K562 (cell line): Measurements from ENCODE around the gene MKNK2. TPM values are rescaled to one million over a fixed set of nuclear protein-coding genes. Genes with fewer than 3 reads are reported as not detected.

Experiments used
- BDP1 ChIP-seq: IDR thresholded peaks from 3 replicates; pipeline ENCODE4 v1.6.1; 2011; ENCODE audit not compliant: insufficient read length, insufficient read depth
- ELF4 ChIP-seq: fragments of 450-650 bp; formaldehyde crosslinking; IDR thresholded peaks from 2 replicates; pipeline ENCODE4 v1.4.0; 2022; ENCODE audit warnings: missing genetic modification characterization
- FOS ChIP-seq: IDR thresholded peaks from 3 replicates; pipeline ENCODE4 v1.6.1; 2011; ENCODE audit not compliant: insufficient read length; ENCODE audit errors: extremely low read depth
- FOXA3 ChIP-seq, 2 experiments: fragments of 450-650 bp in 1 of 2; sonication (generic) in 1 of 2; formaldehyde crosslinking; IDR thresholded peaks in 1 of 2; conservative IDR thresholded peaks in 1 of 2; 2 replicates each; pipeline versions ENCODE4 v1.4.0 to v1.8.0; 2020 to 2022; ENCODE audit warnings: mild to moderate bottlenecking in 2 of 2, missing genetic modification reagents in 1 of 2
- FOXP1 ChIP-seq: sonication (generic); formaldehyde crosslinking; IDR thresholded peaks from 2 replicates; pipeline ENCODE4 v1.8.0; 2022; ENCODE audit warnings: mild to moderate bottlenecking, missing genetic modification reagents
- HDAC1 ChIP-seq, 2 experiments: fragments of 450-650 bp; IDR thresholded peaks; 2 replicates each; pipeline ENCODE4 v1.6.1; 2016 to 2017; ENCODE audit warnings: inconsistent platforms in 1 of 2, mild to moderate bottlenecking in 1 of 2, moderate library complexity in 1 of 2
- NFIX ChIP-seq: fragments of 250-450 bp; sonication (Bioruptor Pico); IDR thresholded peaks from 2 replicates; pipeline ENCODE4 v1.4.0; 2020; ENCODE audit warnings: low read depth, mild to moderate bottlenecking, moderate library complexity
- NFYB ChIP-seq: IDR thresholded peaks from 2 replicates; pipeline ENCODE4 v1.6.1; 2011; ENCODE audit warnings: mild to moderate bottlenecking, moderate library complexity; ENCODE audit not compliant: insufficient read length; ENCODE audit errors: extremely low read depth
- PKNOX1 ChIP-seq: fragments of 450-650 bp; IDR thresholded peaks from 2 replicates; pipeline ENCODE4 v1.6.1; 2016
- SMARCA5 ChIP-seq: fragments of 450-650 bp; IDR thresholded peaks from 2 replicates; pipeline ENCODE4 v1.6.1; 2016
- SMARCB1 ChIP-seq: IDR thresholded peaks from 2 replicates; pipeline ENCODE4 v1.6.1; 2011; ENCODE audit warnings: improper control_type of control experiment, low read depth; ENCODE audit not compliant: insufficient read length
- SNRNP70 ChIP-seq: fragments of 200-400 bp; formaldehyde crosslinking; optimal IDR thresholded peaks from 2 replicates; pipeline ENCODE3; 2017; ENCODE audit warnings: low read depth, low read length
- TAL1 ChIP-seq: fragments of 450-650 bp; IDR thresholded peaks from 2 replicates; pipeline ENCODE4 v1.6.1; 2016; ENCODE audit warnings: mild to moderate bottlenecking
- TBL1XR1 ChIP-seq, 2 experiments: IDR thresholded peaks; 2 replicates each; pipeline ENCODE4 v1.6.1; 2012; ENCODE audit warnings: improper control_type of control experiment in 2 of 2, low read length in 2 of 2, mild to moderate bottlenecking in 1 of 2
- TEAD2 ChIP-seq: fragments of 450-650 bp; IDR thresholded peaks from 2 replicates; pipeline ENCODE4 v1.6.1; 2016; ENCODE audit warnings: missing genetic modification characterization, control low read depth, missing compliant biosample characterization
- THAP12 ChIP-seq: fragments of 250-450 bp; sonication (Bioruptor Pico); IDR thresholded peaks from 2 replicates; pipeline ENCODE4 v1.9.0; 2021; ENCODE audit warnings: mild to moderate bottlenecking, inconsistent platforms
- TRIM24 ChIP-seq, 2 experiments: fragments of 450-650 bp; IDR thresholded peaks; 2 replicates each; pipeline ENCODE4 v1.6.1; 2016
- U2AF2 ChIP-seq: fragments of 200-400 bp; formaldehyde crosslinking; optimal IDR thresholded peaks from 2 replicates; pipeline ENCODE3; 2017; ENCODE audit warnings: low read depth, mild to moderate bottlenecking, low read length
- ZNF12 ChIP-seq: sonication (generic); formaldehyde crosslinking; IDR thresholded peaks from 2 replicates; pipeline ENCODE4 v1.4.0; 2020; ENCODE audit warnings: mild to moderate bottlenecking, missing genetic modification reagents
- ZNF121 ChIP-seq: sonication (generic); formaldehyde crosslinking; conservative IDR thresholded peaks from 2 replicates; pipeline ENCODE4 v1.8.0; 2022; ENCODE audit warnings: missing genetic modification reagents
- ZNF197 ChIP-seq: fragments of 200-800 bp; sonication (Bioruptor generic); IDR thresholded peaks from 2 replicates; pipeline ENCODE4 v1.6.1; 2016; ENCODE audit warnings: low read depth, missing genetic modification characterization, missing compliant biosample characterization
- ZNF347 ChIP-seq: fragments of 450-650 bp; formaldehyde crosslinking; IDR thresholded peaks from 2 replicates; pipeline ENCODE4 v1.4.0; 2020; ENCODE audit warnings: low read depth, mild to moderate bottlenecking, moderate library complexity
- ZNF507 ChIP-seq: conservative IDR thresholded peaks from 2 replicates; pipeline ENCODE4 v1.6.1; 2017; ENCODE audit warnings: missing genetic modification characterization, missing compliant biosample characterization
- ZNF511 ChIP-seq: sonication (generic); formaldehyde crosslinking; IDR thresholded peaks from 2 replicates; pipeline ENCODE4 v1.8.0; 2022; ENCODE audit warnings: mild to moderate bottlenecking, missing genetic modification reagents
- polyA plus RNA-seq, 8 experiments: library from polyadenylated mRNA; depleted of rRNA in 4 of 8; stranded (reverse) in 5 of 8; unstranded in 3 of 8; fragments of >200 nt; fragmentation: Nextera tagmentation in 2 of 8; fragmentation: Illumina TruSeq in 1 of 8; extraction: Ambion mirVana in 2 of 8; extraction: Trizol in 1 of 8; gene quantifications; 2 replicates each; pipeline versions ENCODE4 v1.2.1 to v1.2.3, GENCODE V29; 2011 to 2014; ENCODE audit warnings: inconsistent platforms in 1 of 8, missing spikeins in 1 of 8
- total RNA-seq, 7 experiments: library from RNA; depleted of rRNA in 6 of 7; stranded (reverse); fragments of >200 nt in 6 of 7; fragmentation: Illumina TruSeq in 2 of 7; extraction: Trizol in 2 of 7; gene quantifications; 2 replicates each; pipeline versions ENCODE4 v1.2.1 to v1.2.3, GENCODE V29; 2011 to 2021; ENCODE audit warnings: low replicate concordance in 1 of 7
- TF ChIP-seq, protein P1 (sequence below), 3 experiments: fragments of 200-800 bp in 1 of 3; sonication (Bioruptor generic) in 1 of 3; sonication (generic) in 1 of 3; formaldehyde crosslinking in 1 of 3; IDR thresholded peaks; 2 replicates each; pipeline versions ENCODE4 v1.6.1 to v1.8.0; 2016 to 2022; ENCODE audit warnings: mild to moderate bottlenecking in 2 of 3, missing compliant biosample characterization in 2 of 3, missing genetic modification characterization in 2 of 3, missing genetic modification reagents in 1 of 3

Gene MKNK2
- total and polyA plus RNA-seq, 9 of the 15 experiments (the other 6 are each of a cell fraction or from before 2014, with no cell fraction given), result 5.1 to 191 (median 51.9) TPM

DNA sequence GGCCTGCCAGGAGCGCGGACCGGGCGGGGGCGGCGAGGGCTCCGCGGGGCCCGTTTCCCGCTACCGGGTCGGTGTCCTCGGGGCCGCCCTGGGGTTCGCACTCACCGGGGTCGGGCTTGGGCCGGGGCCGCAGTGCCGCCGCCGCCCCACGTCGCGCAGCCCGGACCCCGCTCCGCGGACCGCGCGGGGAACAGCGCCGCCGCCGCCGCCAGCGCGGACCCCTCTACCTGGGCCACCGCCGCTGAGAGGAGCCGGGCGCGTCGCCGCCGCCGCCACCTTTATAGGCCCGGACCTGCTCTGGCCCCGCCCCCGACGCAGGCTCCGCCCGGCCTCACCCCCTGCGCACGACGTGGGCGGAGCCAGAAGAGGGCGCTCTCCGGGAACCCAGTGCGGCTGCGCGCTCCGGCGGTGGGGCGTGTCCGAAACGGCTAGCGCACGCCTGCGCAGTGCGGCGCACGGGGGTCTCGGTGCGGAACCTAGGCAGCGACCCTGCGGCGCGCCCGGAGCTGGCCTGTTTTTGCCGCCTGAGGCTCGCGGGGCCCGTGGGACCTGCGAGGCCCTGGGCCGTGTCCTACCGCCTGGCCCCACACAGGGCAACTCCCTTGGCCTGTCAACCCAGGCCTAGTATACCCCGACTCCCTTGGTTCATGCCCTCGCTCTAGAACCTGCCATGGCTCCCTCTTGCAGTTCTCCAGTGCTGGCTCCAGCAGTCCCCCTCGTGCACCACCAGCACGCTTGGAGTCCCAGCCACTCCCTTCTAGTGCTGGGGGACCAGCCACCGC lies at the start of gene MKNK2 (continued):
- TF ChIP-seq PKNOX1, result no peak
- no peak for TF ChIP-seq ZNF12 (CRISPR knock-in tag)
- TF ChIP-seq ZNF347 (CRISPR knock-in tag), result no peak
- TF ChIP-seq, protein P1, sequence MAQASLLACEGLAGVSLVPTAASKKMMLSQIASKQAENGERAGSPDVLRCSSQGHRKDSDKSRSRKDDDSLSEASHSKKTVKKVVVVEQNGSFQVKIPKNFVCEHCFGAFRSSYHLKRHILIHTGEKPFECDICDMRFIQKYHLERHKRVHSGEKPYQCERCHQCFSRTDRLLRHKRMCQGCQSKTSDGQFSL (CRISPR knock-in tag; IDR thresholded peaks at IDR 0.05), result no peak
- TF ChIP-seq, protein P1 (tag; IDR thresholded peaks at IDR 0.05), result no peak
- TF ChIP-seq FOXP1 (CRISPR knock-in tag), result peak; percentile 61; the same call in 1 of the 2 replicates
- TF ChIP-seq SMARCB1, result no peak
- peak; percentile 97 for TF ChIP-seq SMARCA5
- TF ChIP-seq ZNF121 (CRISPR knock-in tag), result peak; percentile 77
- peak in 1 of 2 experiments; percentile 68; a peak in 1 of 4 replicates for TF ChIP-seq HDAC1 (IDR thresholded peaks at IDR 0.05)
- TF ChIP-seq BDP1, result no peak
- TF ChIP-seq ZNF507 (tag), result no peak
- TF ChIP-seq SNRNP70, result no peak
- TF ChIP-seq FOS, result no peak
- no peak for TF ChIP-seq TRIM24 (IDR thresholded peaks at IDR 0.05)
- no peak for TF ChIP-seq NFYB
- 0 out of 2 replicates have a peak, but pooled peaks have one; percentile 49 for TF ChIP-seq ZNF511 (CRISPR knock-in tag)
- TF ChIP-seq NFIX (CRISPR knock-in tag), result no peak
- peak; percentile 96 for TF ChIP-seq THAP12
- TF ChIP-seq TAL1, result no peak
- TF ChIP-seq U2AF2, result no peak
- peak in 1 of 2 experiments; percentile 72; a peak in 2 of 4 replicates for TF ChIP-seq TBL1XR1 (IDR thresholded peaks at IDR 0.05; ENCODE audit: low read length in 2 of 2)
- TF ChIP-seq ELF4 (CRISPR knock-in tag), result no peak
- no peak for TF ChIP-seq ZNF197 (CRISPR knock-in tag)
- TF ChIP-seq TEAD2, result no peak
- no peak for TF ChIP-seq FOXA3 (CRISPR knock-in tag; conservative IDR thresholded peaks at IDR 0.05 in 1 of 2, IDR thresholded peaks at IDR 0.05 in 1 of 2)
